H1 (cell line): Measurements from ENCODE around the gene ZNF512B. TPM values are rescaled to one million over a fixed set of nuclear protein-coding genes. Genes with fewer than 3 reads are reported as not detected.

Source experiments
- CTCF ChIA-PET: fragments of 300-600 bp; sonication (Branson Sonifier 250); formaldehyde crosslinking; loops from one replicate; lab custom pipeline; 2021; ENCODE audit not compliant: partially characterized antibody; lab: Charles Lee
- POLR2A ChIA-PET: fragments of 300-600 bp; sonication (Branson Sonifier 250); formaldehyde crosslinking; loops from one replicate; lab custom pipeline; 2021; ENCODE audit warnings: inconsistent platforms; ENCODE audit not compliant: partially characterized antibody; lab: Charles Lee
- DNase-seq, 2 experiments: peaks; one replicate each; pipeline versions ENCODE4 v3.0.0 to v3.0.0-alpha.2; 2010 to 2022; ENCODE audit warnings: low spot score in 2 of 2, low read depth in 1 of 2, mixed read lengths in 1 of 2
- FAIRE-seq: peaks from 2 replicates; lab custom pipeline; 2011; peaks lifted over from hg19 to GRCh38; lab: Jason Lieb, UNC
- H2AFZ ChIP-seq: 2 replicates; pipeline ENCODE4 v1.8.1; 2012; ENCODE audit warnings: low read length, inconsistent platforms
- H2AK5ac ChIP-seq: 2 replicates; pipeline ENCODE4 v1.6.1; 2013; ENCODE audit warnings: low read depth, low read length
- H2BK120ac ChIP-seq: replicated peaks from 2 replicates; pipeline ENCODE3; 2013; ENCODE audit warnings: low read depth, low read length, inconsistent platforms
- H2BK12ac ChIP-seq: 2 replicates; pipeline ENCODE4 v1.6.1; 2013; ENCODE audit warnings: low read depth, low read length
- H2BK15ac ChIP-seq: 2 replicates; pipeline ENCODE4 v1.6.1; 2013; ENCODE audit warnings: low read length
- H2BK20ac ChIP-seq: 2 replicates; pipeline ENCODE4 v1.6.1; 2013; ENCODE audit warnings: low read length
- H2BK5ac ChIP-seq: 2 replicates; pipeline ENCODE4 v1.6.1; 2013; ENCODE audit warnings: low read depth, low read length
- H3K14ac ChIP-seq: 2 replicates; pipeline ENCODE4 v1.6.1; 2013; ENCODE audit warnings: inconsistent platforms; ENCODE audit not compliant: insufficient read length
- H3K18ac ChIP-seq: 2 replicates; pipeline ENCODE4 v1.6.1; 2013; ENCODE audit warnings: low read length; ENCODE audit errors: extremely low read depth
- H3K23ac ChIP-seq: 2 replicates; pipeline ENCODE4 v1.6.1; 2013; ENCODE audit warnings: inconsistent platforms; ENCODE audit not compliant: insufficient read length
- H3K23me2 ChIP-seq: 2 replicates; pipeline ENCODE4 v1.6.1; 2013; ENCODE audit warnings: low read depth, low read length
- H3K27ac ChIP-seq: 2 replicates; pipeline ENCODE4 v1.6.1; 2011; ENCODE audit warnings: low read depth, low read length, inconsistent platforms
- H3K27me3 ChIP-seq, 4 experiments: replicated peaks in 1 of 4; 1 replicate in 1 of 4; 2 replicates in 3 of 4; pipeline versions ENCODE4 v1.6.1 to v1.8.1; 2011 to 2013; ENCODE audit warnings: low read length in 3 of 4, mild to moderate bottlenecking in 3 of 4, inconsistent platforms in 2 of 4, mixed read lengths in 2 of 4, moderate library complexity in 1 of 4; ENCODE audit not compliant: control insufficient read depth in 3 of 4, insufficient read depth in 3 of 4; ENCODE audit errors: extremely low read depth in 1 of 4
- H3K36me3 ChIP-seq, 4 experiments: 2 replicates each; pipeline versions ENCODE4 v1.6.1 to v1.8.1; 2011 to 2013; ENCODE audit warnings: mild to moderate bottlenecking in 4 of 4, low read length in 3 of 4, moderate library complexity in 2 of 4, control low read depth in 1 of 4, inconsistent platforms in 1 of 4; ENCODE audit not compliant: insufficient read depth in 4 of 4, control insufficient read depth in 2 of 4
- H3K4ac ChIP-seq: replicated peaks from 2 replicates; pipeline ENCODE3; 2013; ENCODE audit warnings: low read length, low read depth, mixed read lengths, inconsistent platforms; ENCODE audit not compliant: insufficient read length
- H3K4me1 ChIP-seq, 4 experiments: replicated peaks in 1 of 4; 1 replicate in 1 of 4; 2 replicates in 3 of 4; pipeline versions ENCODE4 v1.6.1 to v1.8.1; 2011 to 2013; ENCODE audit warnings: low read length in 3 of 4, inconsistent platforms in 2 of 4, mixed read lengths in 1 of 4; ENCODE audit not compliant: insufficient read depth in 4 of 4, control insufficient read depth in 3 of 4
- H3K4me2 ChIP-seq, 2 experiments: 2 replicates each; pipeline versions ENCODE4 v1.6.1 to v1.8.1; 2011 to 2013; ENCODE audit warnings: low read depth in 2 of 2, low read length in 2 of 2, control low read depth in 1 of 2, inconsistent platforms in 1 of 2, mild to moderate bottlenecking in 1 of 2; ENCODE audit not compliant: insufficient read depth in 1 of 2
- H3K4me3 ChIP-seq, 4 experiments: fragments of 200-600, 300-600 bp in 1 of 4; sonication (generic), shearing (Covaris generic), sonication (Bioruptor Twin) in 1 of 4; 2 replicates each; pipeline versions ENCODE4 v1.5.1 to v1.8.1; 2011 to 2016; ENCODE audit warnings: low read length in 4 of 4, low read depth in 3 of 4, control low read depth in 2 of 4, inconsistent platforms in 2 of 4, mild to moderate bottlenecking in 2 of 4, mixed read lengths in 1 of 4, moderate library complexity in 1 of 4; ENCODE audit not compliant: insufficient read depth in 2 of 4; ENCODE audit errors: extremely low read depth in 1 of 4
- H3K56ac ChIP-seq: replicated peaks from 2 replicates; pipeline ENCODE3; 2013; ENCODE audit warnings: low read depth, mild to moderate bottlenecking, mixed read lengths, low read length, inconsistent platforms; ENCODE audit not compliant: insufficient read length
- H3K79me1 ChIP-seq: 2 replicates; pipeline ENCODE4 v1.6.1; 2013; ENCODE audit warnings: low read depth, low read length, control low read depth
- H3K79me2 ChIP-seq, 2 experiments: 2 replicates each; pipeline versions ENCODE4 v1.6.1 to v1.8.1; 2012 to 2013; ENCODE audit warnings: low read length in 2 of 2, mild to moderate bottlenecking in 2 of 2, inconsistent platforms in 1 of 2; ENCODE audit not compliant: insufficient read depth in 2 of 2, control insufficient read depth in 1 of 2
- H3K9ac ChIP-seq, 4 experiments: replicated peaks in 1 of 4; 1 replicate in 1 of 4; 2 replicates in 3 of 4; pipeline versions ENCODE4 v1.6.1 to v1.8.1; 2011 to 2013; ENCODE audit warnings: low read depth in 3 of 4, low read length in 3 of 4, control low read depth in 2 of 4, mild to moderate bottlenecking in 2 of 4, moderate library complexity in 2 of 4, inconsistent platforms in 1 of 4; ENCODE audit errors: extremely low read depth in 1 of 4
- H3K9me3 ChIP-seq, 2 experiments: 2 replicates each; pipeline versions ENCODE4 v1.6.1 to v1.8.1; 2012 to 2013; ENCODE audit warnings: mild to moderate bottlenecking in 2 of 2, moderate library complexity in 2 of 2, control low read depth in 1 of 2, inconsistent platforms in 1 of 2, low read depth in 1 of 2, low read length in 1 of 2, mixed read lengths in 1 of 2; ENCODE audit not compliant: insufficient read depth in 2 of 2
- H4K20me1 ChIP-seq, 2 experiments: replicated peaks in 1 of 2; 2 replicates each; pipeline versions ENCODE3 to v1.8.1; 2011 to 2013; ENCODE audit warnings: inconsistent platforms in 2 of 2, low read length in 2 of 2, mild to moderate bottlenecking in 1 of 2; ENCODE audit not compliant: insufficient read depth in 2 of 2, control insufficient read depth in 1 of 2
- H4K5ac ChIP-seq: 2 replicates; pipeline ENCODE4 v1.6.1; 2013; ENCODE audit warnings: low read length, low read depth, mixed read lengths, inconsistent platforms; ENCODE audit not compliant: insufficient read length
- H4K8ac ChIP-seq: 2 replicates; pipeline ENCODE4 v1.8.0; 2013; ENCODE audit warnings: mild to moderate bottlenecking, moderate library complexity, low read length, inconsistent platforms; ENCODE audit not compliant: insufficient read depth; ENCODE audit errors: extremely low read depth
- H4K91ac ChIP-seq: replicated peaks from 2 replicates; pipeline ENCODE3; 2013; ENCODE audit warnings: low read length, mixed read lengths, inconsistent platforms; ENCODE audit not compliant: insufficient read length
- JUN ChIP-seq: IDR thresholded peaks from 2 replicates; pipeline ENCODE4 v1.6.1; 2011; ENCODE audit warnings: low read depth, mild to moderate bottlenecking, improper control_type of control experiment, low read length
- POLR2A ChIP-seq, 2 experiments: IDR thresholded peaks; 1 replicate in 1 of 2; 2 replicates in 1 of 2; pipeline ENCODE4 v1.6.1; 2011; ENCODE audit warnings: low read depth in 2 of 2, low read length in 2 of 2, mild to moderate bottlenecking in 2 of 2; ENCODE audit errors: control extremely low read depth in 1 of 2
- RNF2 ChIP-seq: fragments of 200-900, 300-1000 bp; sonication (generic); IDR thresholded peaks from 2 replicates; pipeline ENCODE4 v1.7.1; 2016; ENCODE audit warnings: borderline replicate concordance, low read depth, mild to moderate bottlenecking, antibody characterized with exemption, low read length; ENCODE audit not compliant: poor library complexity, severe bottlenecking; ENCODE audit errors: missing control alignments
- SIN3A ChIP-seq, 2 experiments: IDR thresholded peaks in 1 of 2; conservative IDR thresholded peaks in 1 of 2; 2 replicates each; pipeline ENCODE4 v1.6.1; 2011 to 2012; ENCODE audit warnings: low read length in 2 of 2, improper control_type of control experiment in 1 of 2, low read depth in 1 of 2, mild to moderate bottlenecking in 1 of 2
- SIX5 ChIP-seq: IDR thresholded peaks from 2 replicates; pipeline ENCODE4 v1.6.1; 2011; ENCODE audit warnings: mild to moderate bottlenecking, low read depth, low read length
- SP1 ChIP-seq: IDR thresholded peaks from 2 replicates; pipeline ENCODE4 v1.6.1; 2011; ENCODE audit warnings: low read depth, low read length
- SRF ChIP-seq: IDR thresholded peaks from 2 replicates; pipeline ENCODE4 v1.6.1; 2011; ENCODE audit warnings: mild to moderate bottlenecking, low read depth, low read length, moderate library complexity
- WGBS, 2 experiments: shearing (Covaris generic) in 1 of 2; methylation state at CpG; one replicate each; pipeline versions ENCODE4 v1.1.6 to v1.1.7; 2013 to 2015; ENCODE audit warnings: low lambda C conversion rate in 2 of 2, mixed read lengths in 2 of 2, inconsistent platforms in 1 of 2, low coverage in 1 of 2, missing lambda C conversion rate in 1 of 2; ENCODE audit not compliant: insufficient replicate concordance in 2 of 2, insufficient coverage in 1 of 2, insufficient read length in 1 of 2; ENCODE audit errors: extremely low coverage in 1 of 2, missing lambda C conversion rate in 1 of 2; 5-methylcytosine and 5-hydroxymethylcytosine counted together
- polyA plus RNA-seq, 7 experiments: library from polyadenylated mRNA; depleted of rRNA in 3 of 7; stranded (reverse) in 5 of 7; unstranded in 2 of 7; fragments of >200 nt in 5 of 7; fragments of 200-250 nt in 2 of 7; gene quantifications; 1 replicate in 5 of 7; 2 replicates in 1 of 7; 4 replicates in 1 of 7; pipeline versions ENCODE4 v1.2.1 to v1.2.3, GENCODE V29; 2011 to 2013; ENCODE audit warnings: missing spikeins in 2 of 7, mixed read lengths in 2 of 7
- total RNA-seq: library from RNA; stranded (reverse); fragmentation: NEBNext Ultra II Directional; extraction: Animal tissue kit (Norgen Biotek cat#: 25700); gene quantifications from 2 replicates; pipeline ENCODE4 v1.2.1, GENCODE V29; 2021

The ZNF512B gene
- total and polyA plus RNA-seq, 2 of the 8 experiments (the other 6 are each of a cell fraction or from before 2014, with no cell fraction given) = 7.3 to 26.6 TPM

DNA sequence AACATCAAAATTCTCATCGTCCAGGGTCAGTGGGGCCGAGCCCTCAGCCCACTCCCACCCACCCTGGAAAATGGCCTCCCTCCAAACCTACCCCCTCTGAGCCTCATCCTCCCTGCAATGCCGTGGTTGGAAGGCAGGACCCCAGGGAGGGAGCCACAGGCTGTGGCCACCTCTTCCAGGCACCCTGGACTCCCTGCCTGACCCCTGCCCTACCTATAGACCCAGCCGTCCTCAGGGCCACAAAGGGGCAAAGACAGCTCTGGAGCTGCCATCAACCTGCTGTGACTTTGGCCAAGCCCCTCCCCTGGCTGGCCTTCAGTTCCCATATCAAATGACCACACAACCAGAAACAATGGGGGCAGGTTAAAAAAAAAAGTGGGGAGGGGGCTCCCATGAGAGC, 11.3 kb downstream of the ZNF512B start:
- no peak overlapping the region for H3K18ac ChIP-seq
- H3K27ac ChIP-seq = no peak overlapping the region
- peaks cover 13% of the 10 kb centered on the region for H3K79me1 ChIP-seq
- WGBS, 2 experiments = 60% methylated on average over 3 of the region's 4 CpGs; no CpG with 5 or more reads in 1 of the 2 experiments
- no peak overlapping the region for H2BK120ac ChIP-seq
- no peak overlapping the region; the same call in 1 of the 2 replicates for H2BK20ac ChIP-seq
- no peak overlapping the region for H3K56ac ChIP-seq
- H3K4me1 ChIP-seq = peaks cover 0 to 19% (median 12%) of the 10 kb centered on the region in 4 experiments; a peak in 6 of 7 replicates
- peaks cover 12 to 23% of the 10 kb centered on the region in 2 experiments; a peak in 3 of 4 replicates for H3K79me2 ChIP-seq
- H3K36me3 ChIP-seq = peaks cover 9 to 31% (median 22%) of the 10 kb centered on the region in 4 experiments; a peak in 6 of 8 replicates
- no peak for FAIRE-seq
- peaks cover 10 to 15% of the 10 kb centered on the region in 2 experiments for H4K20me1 ChIP-seq
- H3K23me2 ChIP-seq = peaks cover 8% of the 10 kb centered on the region; the same call in 1 of the 2 replicates
- CTCF ChIA-PET = interaction anchor here (0.8 to 1.2 kb wide), 3 partner anchors 16 to 49 kb away, joined by 4 to 6 read pairs (median 4); partner anchors contain the start of gene PRPF6
- H2AFZ ChIP-seq = no peak overlapping the region
- H2BK5ac ChIP-seq = peak overlapping the region; percentile 58
- peak overlapping the region; percentile 70 for H4K5ac ChIP-seq
- DNase-seq = no peak
- H3K9ac ChIP-seq = no peak overlapping the region
- peak overlapping the region; percentile 46; the same call in 1 of the 2 replicates for H2BK15ac ChIP-seq
- H2BK12ac ChIP-seq = peak overlapping the region; percentile 63; the same call in 1 of the 2 replicates
- H4K91ac ChIP-seq = no peak overlapping the region
- peaks cover 3 to 12% of the 10 kb centered on the region in 2 experiments; a peak in 3 of 4 replicates for H3K9me3 ChIP-seq
- no peak overlapping the region for H3K23ac ChIP-seq
- H3K4me2 ChIP-seq = peak overlapping the region; percentile 33 to 61
- H4K8ac ChIP-seq = no peak overlapping the region
- peak overlapping the region; percentile 78 for H3K4ac ChIP-seq
- no peak overlapping the region for H3K4me3 ChIP-seq
- H3K14ac ChIP-seq = no peak overlapping the region
- peak overlapping the region; percentile 53; the same call in 1 of the 2 replicates for H2AK5ac ChIP-seq
- POLR2A ChIA-PET = interaction anchor here (0.6 to 2.0 kb wide), 4 partner anchors 10 to 22 kb away, joined by 3 to 11 read pairs (median 4); partner anchors contain the start of gene PRPF6
- no peaks in the 10 kb centered on the region for H3K27me3 ChIP-seq
- no peak for TF ChIP-seq RNF2
- no peak for TF ChIP-seq POLR2A (IDR thresholded peaks at IDR 0.05; ENCODE audit: control extremely low read depth in 1 of 2, low read depth in 2 of 2, low read length in 2 of 2)
- TF ChIP-seq SP1 = no peak
- no peak for TF ChIP-seq SRF
- no peak for TF ChIP-seq JUN
- no peak for TF ChIP-seq SIN3A (conservative IDR thresholded peaks at IDR 0.05 in 1 of 2, IDR thresholded peaks at IDR 0.05 in 1 of 2; ENCODE audit: low read depth in 1 of 2, low read length in 2 of 2)
- no peak for TF ChIP-seq SIX5
